H1 (cell line): ENCODE results near the gene CLDN14. TPM values are rescaled to one million over a fixed set of nuclear protein-coding genes. Genes with fewer than 3 reads are reported as not detected.

Source experiments
- CTCF ChIA-PET: fragments of 300-600 bp; sonication (Branson Sonifier 250); formaldehyde crosslinking; loops from one replicate; lab custom pipeline; 2021; ENCODE audit not compliant: partially characterized antibody; lab: Charles Lee
- POLR2A ChIA-PET: fragments of 300-600 bp; sonication (Branson Sonifier 250); formaldehyde crosslinking; loops from one replicate; lab custom pipeline; 2021; ENCODE audit warnings: inconsistent platforms; ENCODE audit not compliant: partially characterized antibody; lab: Charles Lee
- DNase-seq, 2 experiments: peaks; one replicate each; pipeline versions ENCODE4 v3.0.0 to v3.0.0-alpha.2; 2010 to 2022; ENCODE audit warnings: low spot score in 2 of 2, low read depth in 1 of 2, mixed read lengths in 1 of 2
- FAIRE-seq: peaks from 2 replicates; lab custom pipeline; 2011; peaks lifted over from hg19 to GRCh38; lab: Jason Lieb, UNC
- H2AFZ ChIP-seq: 2 replicates; pipeline ENCODE4 v1.8.1; 2012; ENCODE audit warnings: low read length, inconsistent platforms
- H2AK5ac ChIP-seq: 2 replicates; pipeline ENCODE4 v1.6.1; 2013; ENCODE audit warnings: low read depth, low read length
- H2BK120ac ChIP-seq: replicated peaks from 2 replicates; pipeline ENCODE3; 2013; ENCODE audit warnings: low read depth, low read length, inconsistent platforms
- H2BK12ac ChIP-seq: 2 replicates; pipeline ENCODE4 v1.6.1; 2013; ENCODE audit warnings: low read depth, low read length
- H2BK15ac ChIP-seq: 2 replicates; pipeline ENCODE4 v1.6.1; 2013; ENCODE audit warnings: low read length
- H2BK20ac ChIP-seq: 2 replicates; pipeline ENCODE4 v1.6.1; 2013; ENCODE audit warnings: low read length
- H2BK5ac ChIP-seq: 2 replicates; pipeline ENCODE4 v1.6.1; 2013; ENCODE audit warnings: low read depth, low read length
- H3K14ac ChIP-seq: 2 replicates; pipeline ENCODE4 v1.6.1; 2013; ENCODE audit warnings: inconsistent platforms; ENCODE audit not compliant: insufficient read length
- H3K18ac ChIP-seq: 2 replicates; pipeline ENCODE4 v1.6.1; 2013; ENCODE audit warnings: low read length; ENCODE audit errors: extremely low read depth
- H3K23ac ChIP-seq: 2 replicates; pipeline ENCODE4 v1.6.1; 2013; ENCODE audit warnings: inconsistent platforms; ENCODE audit not compliant: insufficient read length
- H3K23me2 ChIP-seq: 2 replicates; pipeline ENCODE4 v1.6.1; 2013; ENCODE audit warnings: low read depth, low read length
- H3K27ac ChIP-seq: 2 replicates; pipeline ENCODE4 v1.6.1; 2011; ENCODE audit warnings: low read depth, low read length, inconsistent platforms
- H3K27me3 ChIP-seq, 4 experiments: replicated peaks in 1 of 4; 1 replicate in 1 of 4; 2 replicates in 3 of 4; pipeline versions ENCODE4 v1.6.1 to v1.8.1; 2011 to 2013; ENCODE audit warnings: low read length in 3 of 4, mild to moderate bottlenecking in 3 of 4, inconsistent platforms in 2 of 4, mixed read lengths in 2 of 4, moderate library complexity in 1 of 4; ENCODE audit not compliant: control insufficient read depth in 3 of 4, insufficient read depth in 3 of 4; ENCODE audit errors: extremely low read depth in 1 of 4
- H3K36me3 ChIP-seq, 4 experiments: 2 replicates each; pipeline versions ENCODE4 v1.6.1 to v1.8.1; 2011 to 2013; ENCODE audit warnings: mild to moderate bottlenecking in 4 of 4, low read length in 3 of 4, moderate library complexity in 2 of 4, control low read depth in 1 of 4, inconsistent platforms in 1 of 4; ENCODE audit not compliant: insufficient read depth in 4 of 4, control insufficient read depth in 2 of 4
- H3K4ac ChIP-seq: replicated peaks from 2 replicates; pipeline ENCODE3; 2013; ENCODE audit warnings: low read length, low read depth, mixed read lengths, inconsistent platforms; ENCODE audit not compliant: insufficient read length
- H3K4me1 ChIP-seq, 4 experiments: replicated peaks in 1 of 4; 1 replicate in 1 of 4; 2 replicates in 3 of 4; pipeline versions ENCODE4 v1.6.1 to v1.8.1; 2011 to 2013; ENCODE audit warnings: low read length in 3 of 4, inconsistent platforms in 2 of 4, mixed read lengths in 1 of 4; ENCODE audit not compliant: insufficient read depth in 4 of 4, control insufficient read depth in 3 of 4
- H3K4me2 ChIP-seq, 2 experiments: 2 replicates each; pipeline versions ENCODE4 v1.6.1 to v1.8.1; 2011 to 2013; ENCODE audit warnings: low read depth in 2 of 2, low read length in 2 of 2, control low read depth in 1 of 2, inconsistent platforms in 1 of 2, mild to moderate bottlenecking in 1 of 2; ENCODE audit not compliant: insufficient read depth in 1 of 2
- H3K4me3 ChIP-seq, 4 experiments: fragments of 200-600, 300-600 bp in 1 of 4; sonication (generic), shearing (Covaris generic), sonication (Bioruptor Twin) in 1 of 4; 2 replicates each; pipeline versions ENCODE4 v1.5.1 to v1.8.1; 2011 to 2016; ENCODE audit warnings: low read length in 4 of 4, low read depth in 3 of 4, control low read depth in 2 of 4, inconsistent platforms in 2 of 4, mild to moderate bottlenecking in 2 of 4, mixed read lengths in 1 of 4, moderate library complexity in 1 of 4; ENCODE audit not compliant: insufficient read depth in 2 of 4; ENCODE audit errors: extremely low read depth in 1 of 4
- H3K56ac ChIP-seq: replicated peaks from 2 replicates; pipeline ENCODE3; 2013; ENCODE audit warnings: low read depth, mild to moderate bottlenecking, mixed read lengths, low read length, inconsistent platforms; ENCODE audit not compliant: insufficient read length
- H3K79me1 ChIP-seq: 2 replicates; pipeline ENCODE4 v1.6.1; 2013; ENCODE audit warnings: low read depth, low read length, control low read depth
- H3K79me2 ChIP-seq, 2 experiments: 2 replicates each; pipeline versions ENCODE4 v1.6.1 to v1.8.1; 2012 to 2013; ENCODE audit warnings: low read length in 2 of 2, mild to moderate bottlenecking in 2 of 2, inconsistent platforms in 1 of 2; ENCODE audit not compliant: insufficient read depth in 2 of 2, control insufficient read depth in 1 of 2
- H3K9ac ChIP-seq, 4 experiments: replicated peaks in 1 of 4; 1 replicate in 1 of 4; 2 replicates in 3 of 4; pipeline versions ENCODE4 v1.6.1 to v1.8.1; 2011 to 2013; ENCODE audit warnings: low read depth in 3 of 4, low read length in 3 of 4, control low read depth in 2 of 4, mild to moderate bottlenecking in 2 of 4, moderate library complexity in 2 of 4, inconsistent platforms in 1 of 4; ENCODE audit errors: extremely low read depth in 1 of 4
- H3K9me3 ChIP-seq, 2 experiments: 2 replicates each; pipeline versions ENCODE4 v1.6.1 to v1.8.1; 2012 to 2013; ENCODE audit warnings: mild to moderate bottlenecking in 2 of 2, moderate library complexity in 2 of 2, control low read depth in 1 of 2, inconsistent platforms in 1 of 2, low read depth in 1 of 2, low read length in 1 of 2, mixed read lengths in 1 of 2; ENCODE audit not compliant: insufficient read depth in 2 of 2
- H4K20me1 ChIP-seq, 2 experiments: replicated peaks in 1 of 2; 2 replicates each; pipeline versions ENCODE3 to v1.8.1; 2011 to 2013; ENCODE audit warnings: inconsistent platforms in 2 of 2, low read length in 2 of 2, mild to moderate bottlenecking in 1 of 2; ENCODE audit not compliant: insufficient read depth in 2 of 2, control insufficient read depth in 1 of 2
- H4K5ac ChIP-seq: 2 replicates; pipeline ENCODE4 v1.6.1; 2013; ENCODE audit warnings: low read length, low read depth, mixed read lengths, inconsistent platforms; ENCODE audit not compliant: insufficient read length
- H4K8ac ChIP-seq: 2 replicates; pipeline ENCODE4 v1.8.0; 2013; ENCODE audit warnings: mild to moderate bottlenecking, moderate library complexity, low read length, inconsistent platforms; ENCODE audit not compliant: insufficient read depth; ENCODE audit errors: extremely low read depth
- H4K91ac ChIP-seq: replicated peaks from 2 replicates; pipeline ENCODE3; 2013; ENCODE audit warnings: low read length, mixed read lengths, inconsistent platforms; ENCODE audit not compliant: insufficient read length
- HDAC6 ChIP-seq: IDR thresholded peaks from one replicate; pipeline ENCODE4 v1.7.1; 2012; ENCODE audit warnings: low read depth, mild to moderate bottlenecking, inconsistent platforms, low read length, moderate library complexity
- KDM5A ChIP-seq: fragments of 200-600 bp; IDR thresholded peaks from 2 replicates; pipeline ENCODE4 v1.7.1; 2012; ENCODE audit warnings: mild to moderate bottlenecking, low read length, inconsistent platforms, mixed read lengths
- POLR2AphosphoS5 ChIP-seq: IDR thresholded peaks from 2 replicates; pipeline ENCODE4 v1.6.1; 2011; ENCODE audit warnings: low read depth, low read length
- RAD21 ChIP-seq, 2 experiments: IDR thresholded peaks in 1 of 2; conservative IDR thresholded peaks in 1 of 2; 2 replicates each; pipeline ENCODE4 v1.6.1; 2011; ENCODE audit warnings: low read depth in 2 of 2, low read length in 2 of 2, improper control_type of control experiment in 1 of 2, inconsistent platforms in 1 of 2, mild to moderate bottlenecking in 1 of 2, moderate library complexity in 1 of 2
- SP1 ChIP-seq: IDR thresholded peaks from 2 replicates; pipeline ENCODE4 v1.6.1; 2011; ENCODE audit warnings: low read depth, low read length
- TAF1 ChIP-seq: IDR thresholded peaks from 2 replicates; pipeline ENCODE4 v1.6.1; 2011; ENCODE audit warnings: mild to moderate bottlenecking, low read depth, low read length
- TCF12 ChIP-seq: IDR thresholded peaks from 2 replicates; pipeline ENCODE4 v1.6.1; 2011; ENCODE audit warnings: low read depth, mild to moderate bottlenecking, low read length
- WGBS, 2 experiments: shearing (Covaris generic) in 1 of 2; methylation state at CpG; one replicate each; pipeline versions ENCODE4 v1.1.6 to v1.1.7; 2013 to 2015; ENCODE audit warnings: low lambda C conversion rate in 2 of 2, mixed read lengths in 2 of 2, inconsistent platforms in 1 of 2, low coverage in 1 of 2, missing lambda C conversion rate in 1 of 2; ENCODE audit not compliant: insufficient replicate concordance in 2 of 2, insufficient coverage in 1 of 2, insufficient read length in 1 of 2; ENCODE audit errors: extremely low coverage in 1 of 2, missing lambda C conversion rate in 1 of 2; 5-methylcytosine and 5-hydroxymethylcytosine counted together
- polyA plus RNA-seq, 7 experiments: library from polyadenylated mRNA; depleted of rRNA in 3 of 7; stranded (reverse) in 5 of 7; unstranded in 2 of 7; fragments of >200 nt in 5 of 7; fragments of 200-250 nt in 2 of 7; gene quantifications; 1 replicate in 5 of 7; 2 replicates in 1 of 7; 4 replicates in 1 of 7; pipeline versions ENCODE4 v1.2.1 to v1.2.3, GENCODE V29; 2011 to 2013; ENCODE audit warnings: missing spikeins in 2 of 7, mixed read lengths in 2 of 7
- total RNA-seq: library from RNA; stranded (reverse); fragmentation: NEBNext Ultra II Directional; extraction: Animal tissue kit (Norgen Biotek cat#: 25700); gene quantifications from 2 replicates; pipeline ENCODE4 v1.2.1, GENCODE V29; 2021

The CLDN14 gene
- total and polyA plus RNA-seq, 2 of the 8 experiments (the other 6 are each of a cell fraction or from before 2014, with no cell fraction given) = 0.08 TPM; not detected in 1

DNA sequence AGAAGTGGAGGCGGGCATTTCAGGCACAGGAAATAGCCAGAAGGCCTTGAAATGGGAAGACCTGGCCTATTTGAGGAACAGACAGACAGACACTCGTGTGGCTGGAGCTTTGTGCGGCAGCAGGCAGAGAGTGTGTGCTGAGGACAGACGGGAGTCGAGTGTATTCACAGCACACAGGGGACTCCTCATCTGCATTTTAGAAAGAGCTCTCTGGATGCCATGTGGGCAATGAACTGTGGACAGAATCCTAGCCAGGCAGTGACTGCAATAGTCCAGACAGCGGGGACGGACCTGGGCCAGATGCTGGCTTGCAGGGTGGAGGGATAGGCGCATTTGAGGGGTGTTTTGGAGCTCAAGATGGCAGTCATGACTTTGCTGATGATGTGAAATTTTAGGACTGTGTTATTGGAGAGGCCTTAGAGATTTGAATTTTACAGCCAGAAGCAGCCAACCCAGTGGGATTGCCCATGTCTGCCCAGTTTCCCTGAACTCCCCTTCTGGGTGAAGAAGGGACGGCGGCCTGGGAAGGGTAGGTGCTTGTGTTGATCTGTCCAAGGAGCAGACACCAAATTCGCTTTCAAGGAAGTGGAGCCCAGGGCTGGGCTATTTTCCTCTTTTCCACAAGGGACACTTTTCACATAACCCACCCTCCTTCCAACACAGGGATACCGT lies 51.0 kb downstream of the CLDN14 start:
- Histone ChIP-seq H3K4ac (no peak overlapping the region), H2BK12ac (0 out of 2 replicates have a peak overlapping the region, but pooled peaks have one; percentile 27), H2BK120ac (no peak overlapping the region), H2AK5ac (no peak overlapping the region), H3K79me2 (no peaks in the 10 kb centered on the region)
- TF ChIP-seq HDAC6 = no peak
- TF ChIP-seq TAF1 = no peak
- TF ChIP-seq SP1 = no peak
- no peak for TF ChIP-seq KDM5A
- no peak for TF ChIP-seq POLR2AphosphoS5
- TF ChIP-seq TCF12 = no peak
- TF ChIP-seq RAD21 (IDR thresholded peaks at IDR 0.05 in 1 of 2, conservative IDR thresholded peaks at IDR 0.05 in 1 of 2; ENCODE audit: low read depth in 2 of 2, low read length in 2 of 2) = no peak
- TF ChIP-seq, all 59 proteins: peak for 0
- ChIA-PET CTCF (interaction anchor here (0.6 to 3.8 kb wide), 13 partner anchors 9 to 279 kb away, joined by 3 to 19 read pairs (median 3); partner anchors contain the start of gene CLDN14), POLR2A (no interaction called here)
- no peak overlapping the region for H3K9ac ChIP-seq
- H4K5ac ChIP-seq = no peak overlapping the region
- no peaks in the 10 kb centered on the region for H3K23me2 ChIP-seq
- H4K91ac ChIP-seq = no peak overlapping the region
- H4K20me1 ChIP-seq = no peaks in the 10 kb centered on the region
- no peaks in the 10 kb centered on the region for H3K9me3 ChIP-seq
- H2BK5ac ChIP-seq = no peak overlapping the region
- H3K27ac ChIP-seq = no peak overlapping the region
- H3K4me3 ChIP-seq = no peak overlapping the region
- no peak overlapping the region for H2BK20ac ChIP-seq
- WGBS, 2 experiments = 78% methylated on average over 12 of the region's 12 CpGs; no CpG with 5 or more reads in 1 of the 2 experiments
- H4K8ac ChIP-seq = peak overlapping the region; percentile 65; the same call in 1 of the 2 replicates
- no peak for FAIRE-seq
- H2AFZ ChIP-seq = no peak overlapping the region
- H3K14ac ChIP-seq = no peak overlapping the region
- no peak overlapping the region for H3K56ac ChIP-seq
- H3K27me3 ChIP-seq = no peaks in the 10 kb centered on the region
- no peak overlapping the region for H3K4me2 ChIP-seq
- H3K18ac ChIP-seq = no peak overlapping the region
- no peaks in the 10 kb centered on the region for H3K79me1 ChIP-seq
- no peak overlapping the region for H2BK15ac ChIP-seq
- no peaks in the 10 kb centered on the region; a peak in 3 of 7 replicates for H3K4me1 ChIP-seq
- no peak overlapping the region for H3K23ac ChIP-seq
- no peaks in the 10 kb centered on the region for H3K36me3 ChIP-seq
- no peak for DNase-seq
